Gastrocnemius medialis (tissue), 4 donors: ENCODE measurements around the gene MADCAM1. TPM values are rescaled to one million over a fixed set of nuclear protein-coding genes. Genes with fewer than 3 reads are reported as not detected.

Experiments
- ATAC-seq, 2 donors: fragments of 150-250 bp; one replicate each; pipeline ENCODE4 v1.9.1; 2016
- DNase-seq, 2 donors: peaks; one replicate each; pipeline ENCODE4 v3.0.0-alpha.2; 2019
- H3K27ac ChIP-seq, 4 donors: fragments of 200-600 bp; sonication (generic); 1 replicate in 1 of 4; 2 replicates in 3 of 4; pipeline ENCODE4 v1.5.1; 2016 to 2018; ENCODE audit warnings: mild to moderate bottlenecking in 2 of 4, moderate library complexity in 1 of 4
- H3K27me3 ChIP-seq, 3 donors: fragments of 200-600 bp; sonication (generic) in 2 of 3; 1 replicate in 1 of 3; 2 replicates in 2 of 3; pipeline versions ENCODE4 v1.5.1 to v1.6.0; 2016 to 2019; ENCODE audit warnings: mild to moderate bottlenecking in 1 of 3, moderate library complexity in 1 of 3
- H3K36me3 ChIP-seq, 2 donors: fragments of 200-600 bp; sonication (generic) in 1 of 2; one replicate each; pipeline ENCODE4 v1.5.1; 2017 to 2018
- H3K4me1 ChIP-seq, 2 donors: fragments of 200-600 bp; sonication (generic) in 1 of 2; one replicate each; pipeline ENCODE4 v1.5.1; 2016 to 2017; ENCODE audit warnings: mild to moderate bottlenecking in 2 of 2
- H3K4me3 ChIP-seq, 4 donors: fragments of 200-600 bp; sonication (generic) in 3 of 4; 1 replicate in 1 of 4; 2 replicates in 3 of 4; pipeline ENCODE4 v1.5.1; 2016 to 2019; ENCODE audit warnings: mild to moderate bottlenecking in 2 of 4
- H3K9me3 ChIP-seq, 3 donors: fragments of 200-600 bp; sonication (generic) in 2 of 3; 1 replicate in 1 of 3; 2 replicates in 2 of 3; pipeline ENCODE4 v1.5.1; 2016 to 2019
- POLR2A ChIP-seq, 2 donors: fragments of 450-650 bp; IDR thresholded peaks; one replicate each; pipeline ENCODE4 v1.6.1; 2017; ENCODE audit warnings: antibody characterized with exemption in 2 of 2, mild to moderate bottlenecking in 2 of 2, moderate library complexity in 2 of 2
- in situ Hi-C, 4 donors: fragments of 200-750 bp; cut with MboI; loops; one replicate each; pipeline versions ENCODE4 v1.15.0 to v1.8.0; 2017; ENCODE audit warnings: low sequenced_read_pairs in 4 of 4
- intact Hi-C: fragments of 100-400 bp; cut with DNase I; formaldehyde crosslinking; loops from one replicate; pipeline ENCODE4 v1.15.1; 2023; ENCODE audit warnings: low total_unique reads
- total RNA-seq, 4 donors: library from RNA; depleted of rRNA; stranded (reverse); fragments of >200 nt; gene quantifications; one replicate each; pipeline versions ENCODE4 v1.1.0 to v1.2.3, GENCODE V29; 2016
- TF ChIP-seq, protein P1 (sequence below), 5 experiments: fragments of 450-650 bp in 3 of 5; fragments of 200-600 bp in 2 of 5; sonication (generic) in 2 of 5; IDR thresholded peaks in 4 of 5; conservative IDR thresholded peaks in 1 of 5; 1 replicate in 4 of 5; 2 replicates in 1 of 5; pipeline ENCODE4 v1.5.1; 2016 to 2019; ENCODE audit warnings: antibody characterized with exemption in 5 of 5, mild to moderate bottlenecking in 3 of 5, moderate library complexity in 3 of 5

The MADCAM1 gene
- total RNA-seq, 4 donors from 2014 or later = 0.18 TPM; not detected in 3

DNA sequence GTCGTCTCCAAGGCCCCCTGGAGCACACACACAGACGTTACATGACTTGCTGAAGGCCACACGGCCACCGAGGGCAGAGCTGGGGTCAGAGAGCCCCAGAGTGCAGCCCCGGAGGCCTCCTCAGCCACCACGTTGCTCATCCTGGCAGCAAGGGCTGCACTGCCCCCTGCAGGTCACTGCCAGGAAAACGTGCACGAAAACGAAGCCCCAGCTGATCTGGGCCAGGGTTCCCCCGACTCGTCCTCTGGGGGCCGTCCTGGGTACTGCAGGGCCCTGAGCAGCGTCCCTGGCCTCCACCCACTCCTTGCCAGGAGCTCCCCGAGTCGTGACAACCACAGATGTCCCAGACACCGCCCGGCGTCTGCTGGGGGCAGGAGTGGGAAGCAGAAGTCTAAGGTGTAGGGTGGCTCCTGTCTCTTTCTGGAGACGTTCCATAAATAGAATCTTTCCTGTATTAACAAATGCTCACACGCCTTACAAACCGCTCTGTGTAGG, 14.4 kb downstream of the MADCAM1 start:
- no peak for ATAC-seq

DNA sequence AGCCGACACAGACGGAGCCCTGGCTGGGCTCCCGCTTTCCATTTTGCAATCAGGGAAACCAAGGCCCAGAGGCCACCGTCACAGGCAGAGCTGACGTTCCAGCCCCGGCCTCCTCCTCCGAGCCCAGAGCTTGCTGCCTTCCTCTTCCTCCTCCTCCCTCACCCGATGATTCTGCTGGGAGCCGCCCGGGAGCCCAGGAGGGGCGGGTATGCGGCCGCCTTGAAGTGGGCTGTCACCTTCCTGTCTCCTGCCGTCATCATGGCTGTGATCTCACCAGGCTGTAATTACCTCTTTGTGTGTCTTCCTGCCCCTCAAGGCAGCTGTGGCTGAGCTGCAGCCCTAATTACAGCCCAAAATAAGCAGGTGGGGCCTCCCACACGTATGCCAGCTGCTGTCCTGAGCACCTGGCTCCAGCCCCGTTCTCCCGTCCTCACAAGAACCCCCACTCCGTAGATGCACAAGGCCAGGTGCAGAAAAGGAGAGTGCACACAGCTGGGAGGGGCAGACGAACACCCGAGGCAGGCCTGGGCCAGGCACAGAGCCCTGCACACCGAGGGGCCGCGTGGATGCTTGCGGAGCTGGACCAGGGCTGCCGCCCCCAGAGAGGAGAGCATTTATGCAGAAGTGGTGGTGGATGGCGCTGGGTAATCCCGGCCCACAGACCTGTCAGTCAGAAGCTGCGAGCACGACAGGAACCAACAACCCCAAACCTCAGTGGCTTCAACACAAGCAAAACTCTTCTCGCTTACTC, 15.0 kb downstream of the MADCAM1 start:
- intact Hi-C loops = no loop called here
- Histone ChIP-seq H3K27me3 (no peaks in the 10 kb centered on the region), H3K4me3 (no peak overlapping the region), H3K9me3 (no peaks in the 10 kb centered on the region), H3K4me1 (peaks cover 12 to 24% of the 10 kb centered on the region in 2 donors), H3K27ac (peak overlapping the region; percentile 37 to 71 (median 58)), H3K36me3 (peaks cover 0 to 6% of the 10 kb centered on the region in 2 donors)
- ATAC-seq (no peak), DNase-seq (no peak)
- in situ Hi-C loops = no loop called here
- TF ChIP-seq POLR2A (IDR thresholded peaks at IDR 0.05) = peak in 1 of 2 donors; percentile 6
- TF ChIP-seq, protein P1, sequence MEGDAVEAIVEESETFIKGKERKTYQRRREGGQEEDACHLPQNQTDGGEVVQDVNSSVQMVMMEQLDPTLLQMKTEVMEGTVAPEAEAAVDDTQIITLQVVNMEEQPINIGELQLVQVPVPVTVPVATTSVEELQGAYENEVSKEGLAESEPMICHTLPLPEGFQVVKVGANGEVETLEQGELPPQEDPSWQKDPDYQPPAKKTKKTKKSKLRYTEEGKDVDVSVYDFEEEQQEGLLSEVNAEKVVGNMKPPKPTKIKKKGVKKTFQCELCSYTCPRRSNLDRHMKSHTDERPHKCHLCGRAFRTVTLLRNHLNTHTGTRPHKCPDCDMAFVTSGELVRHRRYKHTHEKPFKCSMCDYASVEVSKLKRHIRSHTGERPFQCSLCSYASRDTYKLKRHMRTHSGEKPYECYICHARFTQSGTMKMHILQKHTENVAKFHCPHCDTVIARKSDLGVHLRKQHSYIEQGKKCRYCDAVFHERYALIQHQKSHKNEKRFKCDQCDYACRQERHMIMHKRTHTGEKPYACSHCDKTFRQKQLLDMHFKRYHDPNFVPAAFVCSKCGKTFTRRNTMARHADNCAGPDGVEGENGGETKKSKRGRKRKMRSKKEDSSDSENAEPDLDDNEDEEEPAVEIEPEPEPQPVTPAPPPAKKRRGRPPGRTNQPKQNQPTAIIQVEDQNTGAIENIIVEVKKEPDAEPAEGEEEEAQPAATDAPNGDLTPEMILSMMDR (IDR thresholded peaks at IDR 0.05 in 4 of 5, conservative IDR thresholded peaks at IDR 0.05 in 1 of 5) = no peak

More for the DNA sequence above, 14.4 kb downstream of the MADCAM1 start:
- Histone ChIP-seq H3K27ac (peak overlapping the region; percentile 37 to 71 (median 58)), H3K9me3 (no peaks in the 10 kb centered on the region), H3K27me3 (no peaks in the 10 kb centered on the region), H3K36me3 (peaks cover 0 to 6% of the 10 kb centered on the region in 2 donors), H3K4me1 (peaks cover 14 to 25% of the 10 kb centered on the region in 2 donors), H3K4me3 (no peak overlapping the region)
- no peak for TF ChIP-seq POLR2A (IDR thresholded peaks at IDR 0.05)
- TF ChIP-seq, protein P1 (IDR thresholded peaks at IDR 0.05 in 4 of 5, conservative IDR thresholded peaks at IDR 0.05 in 1 of 5) = peak; percentile 71 to 86 (median 81)
- in situ Hi-C loops (no loop called here), intact Hi-C loops (no loop called here)
- DNase-seq = peak in 1 of 2 donors; percentile 56

DNA sequence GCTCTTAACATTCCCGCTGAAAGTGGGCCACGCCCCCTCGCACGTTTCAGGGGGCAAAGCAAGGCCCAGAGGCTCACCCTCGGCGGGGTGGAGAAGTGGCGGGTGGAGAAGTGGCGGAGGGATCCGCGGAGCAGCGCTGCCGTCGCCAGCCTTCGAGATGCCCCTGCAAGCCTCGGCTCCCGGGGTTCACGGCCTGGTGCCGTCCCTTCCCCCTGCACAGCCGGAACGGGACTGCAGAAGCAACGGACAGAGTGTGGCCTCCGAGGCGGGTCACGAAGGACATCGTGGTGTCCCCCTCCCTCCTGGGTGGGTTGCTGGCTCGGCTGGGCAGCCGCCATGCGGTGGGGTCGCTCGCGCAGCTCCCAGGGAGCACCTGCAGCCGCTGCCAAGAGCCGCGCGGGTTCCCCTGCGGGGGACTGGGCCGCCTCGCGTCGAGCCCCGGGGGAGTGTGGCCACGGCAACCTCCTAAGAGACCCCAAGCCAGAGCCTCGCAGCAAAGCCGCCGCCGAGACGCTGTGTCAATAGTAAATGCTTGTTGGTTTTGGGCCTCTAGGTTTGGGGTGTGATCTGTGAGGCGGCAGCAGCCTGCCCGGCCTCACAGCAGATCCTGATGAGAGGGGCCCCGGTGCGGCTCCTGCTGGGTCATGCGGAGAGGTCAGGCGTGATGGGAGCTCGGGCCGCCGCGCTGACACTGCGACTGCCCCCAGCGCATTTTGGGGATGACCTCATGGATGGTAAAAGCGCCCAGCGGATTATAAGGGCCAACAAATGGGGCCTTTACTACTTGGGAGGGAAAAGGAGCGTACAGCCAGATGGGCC, 16.5 kb downstream of the MADCAM1 start:
- Histone ChIP-seq H3K36me3 (peaks cover 0 to 6% of the 10 kb centered on the region in 2 donors), H3K9me3 (no peaks in the 10 kb centered on the region), H3K4me1 (peaks cover 10 to 19% of the 10 kb centered on the region in 2 donors), H3K27ac (no peak overlapping the region), H3K4me3 (no peak overlapping the region), H3K27me3 (no peaks in the 10 kb centered on the region)
- TF ChIP-seq, protein P1 (IDR thresholded peaks at IDR 0.05 in 4 of 5, conservative IDR thresholded peaks at IDR 0.05 in 1 of 5) = no peak
- no peak for TF ChIP-seq POLR2A (IDR thresholded peaks at IDR 0.05)
- no peak for DNase-seq
- in situ Hi-C loops (no loop called here), intact Hi-C loops (no loop called here)
- no peak for ATAC-seq

DNA sequence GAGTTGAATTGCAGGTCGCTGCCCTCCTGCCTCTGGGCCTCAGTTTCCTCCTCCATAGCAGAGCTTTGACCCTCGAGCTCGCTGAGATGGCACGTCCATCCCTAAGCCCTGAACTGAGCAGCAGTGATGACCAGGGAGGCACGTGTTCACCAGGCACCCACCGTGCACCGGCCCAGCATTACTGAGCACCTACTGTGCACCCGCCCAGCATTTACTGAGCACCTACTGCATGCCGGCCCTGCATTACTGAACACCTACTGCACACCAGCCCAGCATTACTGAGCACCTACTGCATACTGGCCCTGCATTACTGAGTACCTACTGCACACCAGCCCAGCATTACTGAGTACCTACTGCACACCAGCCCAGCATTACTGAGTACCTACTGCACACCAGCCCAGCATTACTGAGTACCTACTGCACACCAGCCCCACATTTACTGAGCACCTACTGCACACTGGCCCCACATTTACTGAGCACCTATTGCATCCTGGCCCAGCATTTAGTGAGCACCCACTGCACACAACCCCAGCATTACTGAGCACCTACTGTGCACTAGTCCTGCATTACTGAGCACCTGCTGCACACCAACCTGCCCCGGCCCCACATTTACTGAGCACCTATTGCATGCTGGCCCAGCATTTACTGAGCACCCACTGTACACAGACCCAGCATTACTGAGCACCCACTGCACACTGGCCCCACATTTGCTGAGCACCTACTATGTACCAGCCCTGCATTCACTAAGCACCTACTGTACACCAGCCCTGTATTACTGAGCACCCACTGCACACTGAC, 17.3 kb downstream of the MADCAM1 start:
- in situ Hi-C loops (no loop called here), intact Hi-C loops (no loop called here)
- H3K9me3 ChIP-seq = no peaks in the 10 kb centered on the region
- H3K4me1 ChIP-seq = peaks cover 3 to 11% of the 10 kb centered on the region in 2 donors
- TF ChIP-seq POLR2A (IDR thresholded peaks at IDR 0.05) = no peak
- TF ChIP-seq, protein P1 (IDR thresholded peaks at IDR 0.05 in 4 of 5, conservative IDR thresholded peaks at IDR 0.05 in 1 of 5) = no peak
- ATAC-seq (no peak), DNase-seq (no peak)
- no peak overlapping the region for H3K4me3 ChIP-seq
- H3K36me3 ChIP-seq = peaks cover 0 to 6% of the 10 kb centered on the region in 2 donors
- no peak overlapping the region for H3K27ac ChIP-seq
- H3K27me3 ChIP-seq = no peaks in the 10 kb centered on the region
